Activated naive CD4-positive, alpha-beta T cell treated with anti-CD3 and anti-CD28 coated beads for 36 hours (primary cell): ENCODE measurements around the gene GPR108. TPM values are rescaled to one million over a fixed set of nuclear protein-coding genes. Genes with fewer than 3 reads are reported as not detected.
A peak's percentile ranks its signal among the peaks of the same experiment; 100 is the strongest.

Experiments
- CTCF ChIA-PET: fragments of 350-600 bp; sonication (Branson Sonifier 250); formaldehyde crosslinking; loops from one replicate; lab custom pipeline; 2021; ENCODE audit warnings: antibody characterized with exemption; lab: Charles Lee
- DNase-seq: peaks from one replicate; pipeline ENCODE4 v3.0.0-alpha.2; 2020
- H3K27ac Mint-ChIP-seq: one replicate; pipeline ENCODE4 v1.8.0; 2021; ENCODE audit warnings: mild to moderate bottlenecking, mixed read lengths
- H3K27me3 Mint-ChIP-seq: one replicate; pipeline ENCODE4 v1.8.0; 2021; ENCODE audit warnings: low read depth, mixed read lengths
- H3K36me3 Mint-ChIP-seq: one replicate; pipeline ENCODE4 v1.8.0; 2021; ENCODE audit warnings: low read depth, mixed read lengths
- H3K4me1 Mint-ChIP-seq: one replicate; pipeline ENCODE4 v1.8.0; 2021; ENCODE audit warnings: low read depth, mixed read lengths
- H3K4me3 Mint-ChIP-seq: one replicate; pipeline ENCODE4 v1.8.0; 2021; ENCODE audit warnings: mild to moderate bottlenecking, moderate library complexity, mixed read lengths
- H3K9me3 Mint-ChIP-seq: one replicate; pipeline ENCODE4 v1.8.0; 2021; ENCODE audit warnings: mixed read lengths
- intact Hi-C: fragments of 100-400 bp; cut with micrococcal nuclease; formaldehyde crosslinking; loops from one replicate; pipeline ENCODE4 v1.15.1; 2023
- total RNA-seq, 2 experiments: library from RNA; stranded (reverse); gene quantifications; one replicate each; pipeline ENCODE4 v1.2.3, GENCODE V29; 2021

The GPR108 gene
- total RNA-seq, 2 experiments from 2014 or later = 54.0 to 59.9 TPM

GRCh38 chr19:6740589-6741343 lies 3.4 kb upstream of the GPR108 start:
- no peaks in the 10 kb centered on the region for H3K27me3 Mint-ChIP-seq
- peak overlapping the region; percentile 74 for H3K27ac Mint-ChIP-seq
- no peaks in the 10 kb centered on the region for H3K9me3 Mint-ChIP-seq
- peak; percentile 32 for DNase-seq
- CTCF ChIA-PET = no interaction called here
- H3K36me3 Mint-ChIP-seq = peaks cover 29% of the 10 kb centered on the region
- peak overlapping the region; percentile 98 for H3K4me3 Mint-ChIP-seq
- intact Hi-C loops = no loop called here
- H3K4me1 Mint-ChIP-seq = peaks cover 34% of the 10 kb centered on the region

GRCh38 chr19:6739883-6740588 lies 2.7 kb upstream of the GPR108 start:
- Mint-ChIP-seq H3K27ac (peak overlapping the region; percentile 74), H3K9me3 (no peaks in the 10 kb centered on the region), H3K4me3 (peak overlapping the region; percentile 98), H3K27me3 (no peaks in the 10 kb centered on the region), H3K4me1 (peaks cover 40% of the 10 kb centered on the region), H3K36me3 (peaks cover 23% of the 10 kb centered on the region)
- intact Hi-C loops = loop anchor here (1.0 to 5.0 kb wide), 5 partner anchors 13 to 629 kb away; partner anchors contain the start of genes RFX2, TNFSF9 and VAV1
- peak; percentile 61 for DNase-seq
- CTCF ChIA-PET = no interaction called here

- peaks cover 23% of the 10 kb centered on the region for H3K36me3 Mint-ChIP-seq
- no peaks in the 10 kb centered on the region for H3K27me3 Mint-ChIP-seq
- no peaks in the 10 kb centered on the region for H3K9me3 Mint-ChIP-seq
- H3K4me3 Mint-ChIP-seq = peak within 1 kb of the TSS; percentile 98
- CTCF ChIA-PET = interaction anchor here (2.3 kb wide), 1 partner anchor 124 kb away, joined by 46 read pairs; no protein-coding TSS in a partner anchor
- H3K27ac Mint-ChIP-seq = peak within 1 kb of the TSS; percentile 98
- H3K4me1 Mint-ChIP-seq = peaks cover 40% of the 10 kb centered on the region
- intact Hi-C loops = loop anchor here (1.0 to 5.0 kb wide), 5 partner anchors 14 to 629 kb away; partner anchors contain the start of genes RFX2, TNFSF9 and VAV1
- DNase-seq = peak; percentile 82
Observed at GRCh38 chr19:6739390-6739882, 2.1 kb upstream of the GPR108 start, which contains the start of gene TRIP10. Gene TRIP10, plus strand, starts transcription at chr19:6739680. Its CDS starts 82 bp downstream, at chr19:6739762.

GRCh38 chr19:6738787-6739389 lies 1.5 kb upstream of the GPR108 start:
- CTCF ChIA-PET = interaction anchor here (1.0 to 2.3 kb wide), 5 partner anchors 30 to 125 kb away, joined by 3 to 46 read pairs (median 4); partner anchors contain the start of genes SH2D3A, TNFSF14 and VAV1
- peaks cover 18% of the 10 kb centered on the region for H3K36me3 Mint-ChIP-seq
- no peaks in the 10 kb centered on the region for H3K9me3 Mint-ChIP-seq
- DNase-seq = peak; percentile 54
- no peaks in the 10 kb centered on the region for H3K27me3 Mint-ChIP-seq
- peak overlapping the region; percentile 98 for H3K4me3 Mint-ChIP-seq
- intact Hi-C loops = loop anchor here (1.0 to 5.0 kb wide), 8 partner anchors 14 to 628 kb away; partner anchors contain the start of genes RFX2, TNFSF9 and VAV1
- H3K4me1 Mint-ChIP-seq = peaks cover 40% of the 10 kb centered on the region
- H3K27ac Mint-ChIP-seq = peak overlapping the region; percentile 98

GRCh38 chr19:6737873-6738786 lies 750 bp upstream of the GPR108 start:
- CTCF ChIA-PET = interaction anchor here (0.6 to 2.3 kb wide), 8 partner anchors 31 to 605 kb away, joined by 3 to 46 read pairs (median 4); partner anchors contain the start of genes SH2D3A, TNFSF14 and VAV1
- no peaks in the 10 kb centered on the region for H3K27me3 Mint-ChIP-seq

GRCh38 chr19:6736917-6737283 lies 480 bp downstream of the GPR108 start:
- DNase-seq = no peak
- no peaks in the 10 kb centered on the region for H3K27me3 Mint-ChIP-seq
- H3K4me3 Mint-ChIP-seq = peak overlapping the region; percentile 98
- intact Hi-C loops = loop anchor here (1.0 to 5.0 kb wide), 9 partner anchors 30 to 344 kb away; partner anchors contain the start of genes GTF2F1, SH2D3A, TNFSF14 and TNFSF9
- peaks cover 16% of the 10 kb centered on the region for H3K36me3 Mint-ChIP-seq
- H3K9me3 Mint-ChIP-seq = no peaks in the 10 kb centered on the region
- H3K27ac Mint-ChIP-seq = peak overlapping the region; percentile 98
- CTCF ChIA-PET = interaction anchor here (0.7 to 2.3 kb wide), 10 partner anchors 38 to 220 kb away, joined by 4 to 46 read pairs (median 6); partner anchors contain the start of gene TNFSF14
- peaks cover 40% of the 10 kb centered on the region for H3K4me1 Mint-ChIP-seq

More at GRCh38 chr19:6737873-6738786, 750 bp upstream of the GPR108 start:
- Mint-ChIP-seq H3K4me1 (peaks cover 40% of the 10 kb centered on the region), H3K27ac (peak overlapping the region; percentile 98), H3K4me3 (peak overlapping the region; percentile 98), H3K36me3 (peaks cover 15% of the 10 kb centered on the region), H3K9me3 (no peaks in the 10 kb centered on the region)
- intact Hi-C loops = loop anchor here (1.0 to 5.0 kb wide), 11 partner anchors 29 to 627 kb away; partner anchors contain the start of genes GTF2F1, RFX2, SH2D3A and TNFSF14
- DNase-seq = peak; percentile 93

GRCh38 chr19:6736169-6736916 lies 1.0 kb downstream of the GPR108 start:
- H3K9me3 Mint-ChIP-seq = no peaks in the 10 kb centered on the region
- peak overlapping the region; percentile 98 for H3K4me3 Mint-ChIP-seq
- no peaks in the 10 kb centered on the region for H3K27me3 Mint-ChIP-seq
- peak overlapping the region; percentile 98 for H3K27ac Mint-ChIP-seq
- H3K4me1 Mint-ChIP-seq = peaks cover 36% of the 10 kb centered on the region
- CTCF ChIA-PET = interaction anchor here (0.6 to 2.3 kb wide), 12 partner anchors 32 to 219 kb away, joined by 3 to 16 read pairs (median 5); partner anchors contain the start of genes TNFSF14 and TNFSF9
- H3K36me3 Mint-ChIP-seq = peaks cover 18% of the 10 kb centered on the region
- intact Hi-C loops = loop anchor here (1.0 to 5.0 kb wide), 4 partner anchors 62 to 204 kb away; partner anchors contain the start of gene TNFSF9
- DNase-seq = peak; percentile 87

GRCh38 chr19:6735181-6735911 lies 2.0 kb downstream of the GPR108 start:
- H3K27ac Mint-ChIP-seq = peak overlapping the region; percentile 98
- CTCF ChIA-PET = interaction anchor here (0.5 to 2.3 kb wide), 9 partner anchors 33 to 257 kb away, joined by 3 to 16 read pairs (median 6); partner anchors contain the start of gene TNFSF14
- no peaks in the 10 kb centered on the region for H3K27me3 Mint-ChIP-seq
- peak overlapping the region; percentile 98 for H3K4me3 Mint-ChIP-seq
- peaks cover 31% of the 10 kb centered on the region for H3K4me1 Mint-ChIP-seq
- no peaks in the 10 kb centered on the region for H3K9me3 Mint-ChIP-seq
- intact Hi-C loops = loop anchor here (5.0 kb wide), 1 partner anchor 203 kb away; the partner anchor contains the start of gene TNFSF9
- DNase-seq = no peak
- peaks cover 15% of the 10 kb centered on the region for H3K36me3 Mint-ChIP-seq

GRCh38 chr19:6734096-6734696 lies 3.2 kb downstream of the GPR108 start:
- Mint-ChIP-seq H3K27ac (no peak overlapping the region), H3K27me3 (no peaks in the 10 kb centered on the region), H3K9me3 (no peaks in the 10 kb centered on the region), H3K4me1 (peaks cover 29% of the 10 kb centered on the region), H3K4me3 (no peak overlapping the region), H3K36me3 (peaks cover 15% of the 10 kb centered on the region)
- DNase-seq = no peak
- CTCF ChIA-PET = no interaction called here
- intact Hi-C loops = no loop called here
